Hematopoietic multipotent progenitor cell (in vitro differentiated cells): ENCODE results near the gene RIMS1. TPM values are rescaled to one million over a fixed set of nuclear protein-coding genes. Genes with fewer than 3 reads are reported as not detected.

Experiments used
- DNase-seq, 3 donors: peaks; one replicate each; pipeline ENCODE4 v3.0.0-alpha.2; 2011 to 2015; ENCODE audit warnings: low read depth in 2 of 3, low spot score in 2 of 3
- total RNA-seq: library from RNA; depleted of rRNA; stranded (reverse); fragments of >200 nt; gene quantifications from one replicate; pipeline ENCODE4 v1.2.3, GENCODE V29; 2012

RIMS1 gene
- total RNA-seq, 1 donor: under 0.01 TPM

DNA sequence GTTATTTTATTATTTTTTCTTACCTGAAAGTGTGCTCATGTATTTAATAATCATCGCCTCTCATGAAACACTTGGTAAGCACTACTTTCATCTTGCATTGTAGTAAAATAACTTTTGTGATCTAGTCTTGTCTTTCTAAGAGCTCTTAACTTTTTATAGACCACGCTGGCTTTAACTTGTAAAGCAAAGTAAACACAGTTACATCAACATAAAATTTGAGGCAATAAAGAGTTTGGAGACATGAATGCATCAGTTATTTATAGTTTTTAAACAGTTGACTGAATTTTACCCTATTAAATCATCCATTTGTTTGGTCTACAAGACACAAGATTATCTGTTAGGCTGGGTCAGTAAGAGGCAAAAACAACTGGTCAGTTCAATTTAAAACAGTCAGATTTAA lies 517.1 kb downstream of the RIMS1 start:
- DNase-seq: no peak

DNA sequence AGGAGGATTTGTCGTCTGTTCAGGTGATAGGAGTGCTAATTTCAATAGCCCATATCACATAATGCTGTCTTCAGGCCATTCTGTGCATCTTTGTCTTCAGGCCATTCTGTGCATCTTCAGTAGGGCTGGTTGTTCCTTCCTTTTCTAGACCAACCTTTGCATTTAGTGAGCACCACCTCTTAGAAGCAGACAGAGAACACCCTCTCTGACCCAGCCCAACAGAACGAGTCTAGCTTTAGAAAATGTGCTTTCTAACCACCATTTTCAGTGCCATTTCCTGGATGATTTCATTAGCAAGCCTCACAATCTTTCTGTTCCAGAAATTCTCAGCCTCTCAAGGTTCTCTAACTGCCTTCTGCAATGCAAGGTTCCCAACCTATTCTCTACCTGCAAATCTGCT lies 520.2 kb downstream of the RIMS1 start:
- DNase-seq: no peak

DNA sequence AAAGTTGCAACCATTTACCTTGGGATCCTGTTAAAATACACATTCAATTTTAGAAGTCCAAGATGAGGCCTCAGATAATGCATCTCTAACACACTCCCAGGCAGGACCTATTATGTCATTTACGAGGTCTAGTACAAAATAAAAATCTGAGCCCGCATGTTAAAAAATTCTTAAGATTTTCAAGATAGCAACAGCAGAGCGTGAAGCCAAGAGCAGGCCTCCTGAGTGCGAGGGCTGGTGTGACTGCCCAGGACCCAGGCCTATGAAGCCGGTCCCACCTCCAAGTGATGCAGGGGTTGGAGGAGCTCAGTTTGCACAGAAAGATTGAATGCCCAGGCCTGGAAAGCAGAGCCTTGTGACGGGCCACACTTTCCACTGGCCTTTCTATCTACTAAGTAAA lies 524.4 kb downstream of the RIMS1 start:
- DNase-seq: no peak

DNA sequence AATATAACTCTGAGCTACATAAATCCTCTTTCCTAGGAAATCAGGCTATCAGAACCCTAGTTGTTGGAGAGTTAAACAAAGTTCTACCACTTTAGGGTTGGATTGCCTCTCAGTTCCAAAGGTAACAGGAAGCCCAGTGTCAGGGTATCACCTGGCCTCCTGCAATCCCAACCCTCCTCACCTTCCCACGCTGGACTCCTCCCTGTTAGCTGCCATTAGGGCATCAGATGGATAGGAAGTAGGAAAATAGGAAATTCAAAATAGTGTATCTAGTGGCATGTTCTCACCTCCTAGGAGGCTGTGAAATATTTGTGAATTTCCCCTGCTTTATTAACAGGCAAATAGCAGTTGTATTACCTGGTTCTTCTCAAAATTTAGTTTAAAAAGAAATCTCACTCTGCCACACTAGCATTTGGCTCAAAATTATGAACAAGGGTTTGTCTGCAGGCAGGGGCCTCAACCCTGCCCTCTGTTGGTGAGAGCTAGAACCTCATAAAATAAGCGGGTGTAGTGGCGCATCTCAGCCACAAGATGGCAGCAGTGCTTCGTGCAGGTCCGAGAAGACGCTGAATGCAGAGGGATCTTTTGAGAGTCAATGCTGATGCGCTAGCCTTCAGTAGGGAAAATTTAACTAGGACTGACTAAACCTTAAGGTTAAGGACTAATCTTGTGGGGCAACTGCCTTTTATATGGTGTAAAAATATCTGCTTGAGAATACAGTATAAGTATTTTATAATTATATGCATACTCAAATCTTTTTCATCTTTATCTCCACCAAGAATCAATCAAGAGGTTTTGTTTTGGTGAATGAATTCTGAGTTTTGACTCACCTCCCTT lies 525.7 kb downstream of the RIMS1 start:
- peak; percentile 67 to 82 (median 74) for DNase-seq

DNA sequence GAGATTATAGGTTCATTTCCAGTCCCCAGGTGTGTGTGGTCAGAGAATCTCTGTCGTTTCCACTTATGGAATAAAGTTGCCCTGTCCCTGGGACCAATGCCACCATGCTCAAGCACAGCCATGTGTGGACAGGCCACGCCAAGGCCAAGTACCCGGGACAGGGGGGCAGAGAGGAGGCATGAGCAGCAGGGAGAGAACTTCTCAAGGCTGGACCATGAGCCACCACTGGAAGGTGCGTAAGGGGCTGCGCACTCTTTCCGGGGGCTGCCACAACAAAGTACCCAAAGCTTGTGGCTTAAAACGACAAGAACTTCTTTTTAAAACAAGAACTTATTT lies 526.3 kb downstream of the RIMS1 start:
- DNase-seq: no peak

DNA sequence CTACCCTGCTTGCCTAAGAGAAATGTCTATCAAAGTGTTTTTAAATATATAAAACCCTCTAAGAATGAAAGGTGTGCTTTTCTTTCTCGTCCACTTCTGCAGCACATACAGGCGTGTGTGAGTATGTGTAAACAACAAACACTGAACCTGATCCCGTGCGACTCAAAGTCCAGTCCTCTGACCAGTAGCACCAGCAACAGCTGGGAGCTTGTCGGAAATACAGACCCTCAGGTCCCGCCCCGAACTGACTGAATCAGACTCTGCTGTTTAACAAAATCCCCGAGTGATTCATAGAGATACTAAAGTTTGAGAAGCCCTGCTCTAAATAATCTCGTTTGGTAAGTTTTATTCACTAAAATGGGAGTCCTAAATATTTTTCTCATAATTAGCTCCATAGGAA lies 527.5 kb downstream of the RIMS1 start:
- no peak for DNase-seq

DNA sequence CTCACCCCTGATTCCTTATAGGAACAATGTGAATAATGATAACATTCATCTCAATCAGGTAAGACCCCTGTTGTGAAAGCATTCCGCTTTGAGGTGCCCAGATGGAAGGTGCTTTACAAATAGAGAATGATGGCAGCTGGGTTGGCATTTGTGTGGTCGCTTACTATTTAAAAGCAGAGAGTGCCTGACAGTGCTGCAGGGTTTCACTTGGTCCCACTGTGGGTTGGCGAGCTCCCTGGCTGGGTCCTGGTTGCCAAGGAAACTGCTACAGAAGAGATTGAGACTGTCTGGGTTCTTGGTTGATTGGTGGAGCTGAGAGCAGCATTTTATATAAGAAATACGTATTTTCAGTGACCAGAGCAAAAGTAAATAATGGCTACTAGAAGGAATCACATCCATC lies 528.3 kb downstream of the RIMS1 start:
- DNase-seq: no peak

DNA sequence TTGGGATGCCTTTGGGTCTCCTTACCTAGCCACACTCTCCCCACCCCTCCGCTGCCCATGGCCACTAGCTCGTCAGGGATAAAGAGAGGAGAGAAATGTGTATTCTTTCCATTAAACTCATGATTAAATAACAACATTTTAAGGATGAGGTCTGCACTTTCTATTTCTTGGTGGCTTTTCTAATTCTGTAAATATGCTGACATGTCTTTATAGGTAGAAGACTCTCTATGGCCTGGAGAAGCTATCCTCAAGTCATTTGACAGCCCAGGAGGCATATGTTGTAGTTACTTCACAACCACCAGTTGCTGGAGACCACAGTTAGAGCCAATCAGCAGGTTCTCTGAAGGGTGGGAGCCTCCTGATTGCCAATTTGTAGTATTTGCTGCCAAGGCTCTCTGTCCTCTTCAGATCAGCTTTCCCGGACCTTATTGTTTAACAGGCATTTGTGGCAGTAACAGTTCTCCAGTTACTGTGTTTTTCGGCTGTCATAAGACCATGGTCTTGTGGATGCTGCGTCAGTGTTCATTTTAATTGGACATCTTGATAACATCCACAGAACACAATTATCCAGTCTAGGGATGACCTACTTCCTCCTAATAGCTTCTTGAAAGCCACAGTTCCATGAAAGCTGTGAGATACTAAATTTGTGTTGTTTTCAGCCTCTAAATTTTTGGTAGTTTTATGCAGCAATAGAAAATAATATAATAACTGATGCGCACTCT lies 530.6 kb downstream of the RIMS1 start:
- DNase-seq: no peak

DNA sequence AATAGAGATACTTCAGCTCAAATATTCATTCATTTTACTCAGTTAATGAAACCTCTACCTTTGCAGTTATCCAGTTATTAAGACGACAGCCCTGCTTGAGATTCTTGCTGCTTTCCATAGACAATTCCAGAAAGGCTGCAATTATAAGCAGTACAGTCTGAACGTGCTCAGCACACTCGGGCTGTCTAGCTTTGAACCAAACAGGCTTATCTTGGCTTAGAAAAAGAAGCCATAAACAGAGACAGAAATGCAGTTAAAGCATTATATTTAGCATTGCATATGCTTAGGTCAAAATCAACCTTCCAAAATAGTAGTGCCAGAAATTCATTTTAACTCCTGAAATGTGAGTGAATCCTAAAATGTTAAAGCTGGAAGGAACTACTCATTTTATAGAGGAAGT lies 531.4 kb downstream of the RIMS1 start:
- DNase-seq: no peak

DNA sequence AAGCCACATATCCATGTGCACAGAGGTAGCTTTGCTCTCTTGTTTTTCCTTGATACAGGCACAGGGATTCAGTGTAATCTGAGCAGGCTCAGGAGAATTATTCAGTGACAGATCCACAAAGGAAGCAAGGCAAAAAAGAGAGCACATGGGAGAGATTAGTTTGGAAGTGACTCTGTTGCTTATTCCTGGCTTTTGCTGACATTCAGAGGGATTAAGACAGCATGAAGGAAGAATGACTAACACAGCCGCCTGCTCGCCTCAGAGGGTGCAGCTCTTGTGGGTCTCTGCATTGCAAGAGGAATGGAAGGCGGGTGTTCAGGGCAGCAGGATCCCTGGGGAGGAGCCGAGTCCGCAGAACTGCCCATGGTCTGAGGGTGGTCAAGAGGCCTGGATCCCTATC lies 532.1 kb downstream of the RIMS1 start:
- DNase-seq: no peak

DNA sequence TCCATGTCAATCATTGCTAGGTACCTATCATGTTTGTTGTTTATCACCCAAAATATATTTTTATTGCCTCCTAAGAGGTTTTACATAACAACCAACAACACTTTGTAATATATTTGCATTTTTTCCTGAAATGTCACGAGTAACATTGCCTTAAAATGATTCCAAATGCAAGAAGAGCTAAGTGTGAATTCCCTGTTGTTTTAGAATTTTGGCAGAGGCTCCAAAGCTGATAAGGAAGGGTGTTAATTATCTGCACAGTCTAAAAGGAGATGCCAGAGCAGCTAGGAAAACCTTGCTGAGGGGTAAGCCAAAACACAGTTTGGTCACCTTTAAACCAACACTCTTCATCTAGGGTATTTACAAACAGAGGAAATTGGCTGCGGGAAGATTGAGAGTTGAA lies 533.6 kb downstream of the RIMS1 start:
- no peak for DNase-seq

DNA sequence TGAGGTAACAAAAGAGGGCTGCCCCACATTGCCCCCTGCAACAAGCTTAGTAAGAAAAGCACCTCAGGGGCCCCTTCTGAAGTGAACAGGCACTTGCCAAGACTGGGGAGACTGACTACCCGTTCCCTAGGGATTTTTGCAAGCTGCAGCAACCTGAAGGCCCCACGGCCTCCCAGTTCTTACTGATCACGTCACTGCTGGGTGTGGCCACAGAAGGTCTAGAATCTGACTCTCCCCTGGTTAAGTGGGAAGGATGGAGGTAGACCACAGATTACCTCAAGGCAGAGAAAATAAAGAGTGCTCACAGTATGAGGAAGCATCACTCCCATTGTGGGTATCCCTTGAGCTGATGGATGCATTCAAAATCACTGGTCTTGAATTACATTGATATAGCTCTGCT lies 534.1 kb downstream of the RIMS1 start:
- DNase-seq: no peak

DNA sequence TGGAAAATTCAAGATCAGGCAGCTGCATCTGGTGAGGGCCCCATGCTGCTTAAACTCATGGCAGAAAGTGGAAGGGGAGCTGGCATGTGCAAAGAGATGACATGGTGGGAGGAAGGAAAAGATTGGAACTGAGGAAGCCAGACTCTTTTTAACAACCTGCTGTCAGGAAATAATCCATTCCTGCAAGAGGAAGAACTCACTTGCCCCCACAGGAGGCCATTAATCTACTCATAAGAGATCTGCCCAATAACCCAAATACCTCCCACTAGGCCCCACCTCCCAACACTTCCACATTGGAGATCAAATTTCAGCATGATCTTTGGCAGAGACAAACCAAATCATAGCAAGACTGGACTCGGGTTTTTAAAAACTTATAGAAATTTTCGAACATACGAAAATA lies 535.0 kb downstream of the RIMS1 start:
- no peak for DNase-seq

DNA sequence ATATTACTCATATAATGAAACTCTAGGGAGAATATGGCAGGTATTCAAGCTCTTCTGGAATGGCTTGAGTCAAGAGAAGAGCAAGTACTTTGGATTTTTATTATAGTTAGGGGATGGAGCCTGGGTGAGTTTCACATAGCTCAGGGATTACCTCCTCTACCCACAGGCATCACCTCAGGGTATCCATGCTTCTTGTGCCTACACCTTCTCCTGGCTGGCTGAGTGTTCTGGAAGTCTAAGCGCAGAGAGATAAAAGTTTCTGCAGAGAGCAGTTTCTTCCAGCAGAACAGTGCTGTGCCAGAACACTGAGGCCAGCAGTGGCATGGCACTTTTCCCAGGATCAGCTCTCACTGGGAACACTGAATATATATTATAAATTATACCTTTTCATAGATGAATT lies 535.8 kb downstream of the RIMS1 start:
- DNase-seq: no peak

DNA sequence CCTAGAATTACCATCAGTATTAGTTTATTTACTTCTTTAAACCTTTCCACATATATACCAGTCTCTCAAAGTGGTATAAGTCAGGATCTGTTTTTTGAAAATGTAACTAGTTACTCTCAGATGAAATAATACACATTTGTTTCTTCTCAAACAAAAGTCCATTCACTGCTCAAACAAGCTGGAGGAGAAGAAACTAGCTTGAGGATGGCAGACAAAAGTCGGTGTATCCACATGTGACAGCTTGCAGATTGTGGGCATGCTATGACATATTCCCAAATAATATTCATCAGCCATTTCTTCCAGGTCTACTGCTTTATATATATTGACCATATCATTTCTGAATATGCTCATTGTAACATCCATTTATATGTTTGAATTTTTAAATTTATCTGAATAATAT lies 538.1 kb downstream of the RIMS1 start:
- no peak for DNase-seq

DNA sequence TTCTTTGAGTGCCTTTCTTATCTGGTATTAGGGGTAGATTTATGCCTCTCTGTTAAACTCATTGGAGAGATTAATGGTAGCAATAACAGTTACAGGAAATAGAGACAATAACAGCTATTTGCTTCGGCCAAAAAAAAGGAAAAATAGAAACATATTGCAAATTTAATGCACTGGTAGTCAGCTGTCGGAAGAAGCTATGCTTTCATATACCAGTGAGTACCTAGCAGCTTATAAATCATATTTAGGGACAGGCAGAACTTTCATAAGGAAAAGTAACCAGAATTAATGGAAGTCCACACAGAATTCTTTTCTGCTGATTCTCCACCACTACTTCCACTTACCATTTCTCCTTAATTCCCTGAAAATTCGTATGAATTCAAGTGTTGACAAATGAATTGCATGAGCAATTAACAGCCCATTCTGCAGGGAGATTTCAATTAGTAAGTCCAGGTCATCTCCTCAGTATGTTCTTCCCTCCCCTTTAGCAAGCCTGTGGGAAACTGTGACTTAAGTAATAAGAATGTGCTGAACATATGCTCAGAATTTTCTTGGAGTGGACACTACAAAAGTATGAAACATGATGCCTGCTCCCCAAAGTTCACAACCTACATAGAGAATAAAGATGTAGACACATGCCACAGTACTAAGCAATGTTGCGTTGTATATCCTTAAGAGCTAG lies 538.8 kb downstream of the RIMS1 start:
- no peak for DNase-seq

DNA sequence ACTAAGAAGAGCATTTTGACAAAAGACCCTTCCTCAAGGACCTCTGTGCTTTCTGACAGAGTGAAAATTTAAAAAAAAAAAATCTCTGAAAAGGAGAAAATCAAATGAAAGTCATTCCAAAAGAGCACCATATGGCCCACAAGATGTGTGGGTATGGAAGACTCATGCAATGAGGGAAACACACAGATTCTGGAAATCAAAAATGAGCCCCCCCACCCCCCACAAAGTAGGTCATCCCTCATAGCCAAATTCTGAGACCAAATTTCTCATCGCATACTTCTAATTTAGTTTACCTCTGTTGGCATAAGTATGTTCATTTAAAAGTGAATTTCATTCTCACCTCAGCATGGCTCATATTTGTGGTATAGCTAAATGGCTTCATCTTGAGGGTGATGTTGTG lies 554.3 kb downstream of the RIMS1 start:
- DNase-seq: no peak

DNA sequence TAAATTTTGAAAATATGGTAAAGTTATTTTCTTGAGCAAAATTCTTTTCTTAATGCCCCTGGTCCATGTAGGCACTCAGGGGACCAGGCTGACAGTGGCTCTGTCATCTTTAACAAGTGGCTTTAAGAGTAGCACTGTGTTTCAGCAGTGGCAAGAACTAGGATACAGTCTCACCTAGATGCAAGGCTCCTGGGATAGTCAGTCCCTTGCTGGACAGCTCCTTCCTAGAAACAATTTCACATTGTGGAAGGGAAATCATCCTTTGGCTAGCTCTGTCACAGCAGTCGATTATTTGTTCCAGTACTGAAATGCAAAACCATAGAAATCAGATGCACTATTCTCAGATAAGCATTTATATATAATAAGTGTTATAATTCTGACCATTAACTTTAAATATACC lies 560.1 kb downstream of the RIMS1 start:
- no peak for DNase-seq
